ENCODE measurements around the gene FAM180A.

FAM180A gene

GRCh38 chr7:135717693-135718092 lies 30.9 kb downstream of the FAM180A start:
- WGBS (ENCODE audit: extremely low coverage, insufficient coverage, insufficient read length), result no CpG with 5 or more reads among the region's 3 CpGs
- peak overlapping the region; percentile 42 for H2AK5ac ChIP-seq (ENCODE audit: low read length)
- peak overlapping the region; percentile 46 for H4K91ac ChIP-seq (ENCODE audit: low read depth, low read length)
- no peak overlapping the region for H2AFZ ChIP-seq (ENCODE audit: insufficient read depth, low read length, poor library complexity)
- H3K18ac ChIP-seq (ENCODE audit: low read length), result no peak overlapping the region
- no peak overlapping the region for H3K4me2 ChIP-seq (ENCODE audit: low read length)
- H3K4me1 ChIP-seq (ENCODE audit: control insufficient read depth in 1 of 2, insufficient read depth in 2 of 2, low read length in 2 of 2), result peaks cover 19 to 40% of the 10 kb centered on the region in 2 experiments
- H3K79me1 ChIP-seq (ENCODE audit: low read length), result peaks cover 43% of the 10 kb centered on the region
- no peak overlapping the region for H3K27ac ChIP-seq (ENCODE audit: low read depth, low read length)
- no peak overlapping the region for H4K8ac ChIP-seq (ENCODE audit: low read depth, low read length)
- H2BK5ac ChIP-seq (ENCODE audit: low read depth, low read length, poor library complexity), result no peak overlapping the region
- no peaks in the 10 kb centered on the region for H3K27me3 ChIP-seq (ENCODE audit: insufficient read depth, low read length)
- H3K23ac ChIP-seq (ENCODE audit: low read length), result no peak overlapping the region
- no peak overlapping the region for H3K9ac ChIP-seq (ENCODE audit: low read length)
- peaks cover 0 to 5% of the 10 kb centered on the region in 2 experiments for H3K36me3 ChIP-seq (ENCODE audit: control insufficient read depth in 1 of 2, insufficient read depth in 2 of 2, low read length in 2 of 2)
- peak overlapping the region; percentile 81 for H2BK12ac ChIP-seq (ENCODE audit: low read length)
- H3K4me3 ChIP-seq (ENCODE audit: low read depth, low read length), result no peak overlapping the region
- H3K79me2 ChIP-seq (ENCODE audit: control insufficient read depth, insufficient read depth, low read length, poor library complexity), result peaks cover 5% of the 10 kb centered on the region
- no peak overlapping the region for H4K12ac ChIP-seq (ENCODE audit: low read depth, low read length)
- H3K14ac ChIP-seq (ENCODE audit: low read length), result no peak overlapping the region
- DNase-seq, result no peak
- H2BK120ac ChIP-seq (ENCODE audit: insufficient read depth, low read length, poor library complexity), result peak overlapping the region; percentile 74
- H3K4ac ChIP-seq (ENCODE audit: low read depth, low read length), result no peak overlapping the region
- peaks cover 2% of the 10 kb centered on the region for H3K9me3 ChIP-seq (ENCODE audit: insufficient read depth, low read depth, low read length)

- WGBS (ENCODE audit: extremely low coverage, insufficient coverage, insufficient read length), result no CpG with 5 or more reads among the region's 9 CpGs
These were observed 31.9 kb downstream of the FAM180A start for GRCh38 chr7:135716677-135717238.

GRCh38 chr7:135715673-135716072 lies 32.9 kb downstream of the FAM180A start:
- peak overlapping the region; percentile 24 for H3K14ac ChIP-seq (ENCODE audit: low read length)

More at GRCh38 chr7:135716677-135717238, 31.9 kb downstream of the FAM180A start:
- H3K4me2 ChIP-seq (ENCODE audit: low read length), result no peak overlapping the region
- no peak overlapping the region for H3K4ac ChIP-seq (ENCODE audit: low read depth, low read length)
- no peak overlapping the region for H3K4me3 ChIP-seq (ENCODE audit: low read depth, low read length)
- no peak overlapping the region for H2AFZ ChIP-seq (ENCODE audit: insufficient read depth, low read length, poor library complexity)
- H3K27ac ChIP-seq (ENCODE audit: low read depth, low read length), result peak overlapping the region; percentile 22
- H3K9me3 ChIP-seq (ENCODE audit: insufficient read depth, low read depth, low read length), result peaks cover 2% of the 10 kb centered on the region
- H2BK12ac ChIP-seq (ENCODE audit: low read length), result no peak overlapping the region
- no peak overlapping the region for H2BK5ac ChIP-seq (ENCODE audit: low read depth, low read length, poor library complexity)
- H3K14ac ChIP-seq (ENCODE audit: low read length), result no peak overlapping the region
- no peaks in the 10 kb centered on the region for H3K27me3 ChIP-seq (ENCODE audit: insufficient read depth, low read length)
- peak overlapping the region; percentile 34 for H2BK120ac ChIP-seq (ENCODE audit: insufficient read depth, low read length, poor library complexity)
- H3K36me3 ChIP-seq (ENCODE audit: control insufficient read depth in 1 of 2, insufficient read depth in 2 of 2, low read length in 2 of 2), result peaks cover 0 to 5% of the 10 kb centered on the region in 2 experiments
- H3K4me1 ChIP-seq (ENCODE audit: control insufficient read depth in 1 of 2, insufficient read depth in 2 of 2, low read length in 2 of 2), result peaks cover 26 to 47% of the 10 kb centered on the region in 2 experiments
- no peak overlapping the region for H2AK5ac ChIP-seq (ENCODE audit: low read length)
- H3K23ac ChIP-seq (ENCODE audit: low read length), result no peak overlapping the region
- peak overlapping the region; percentile 55 for H4K91ac ChIP-seq (ENCODE audit: low read depth, low read length)
- no peak for DNase-seq
- H3K79me2 ChIP-seq (ENCODE audit: control insufficient read depth, insufficient read depth, low read length, poor library complexity), result peaks cover 8% of the 10 kb centered on the region
- no peak overlapping the region for H3K9ac ChIP-seq (ENCODE audit: low read length)
- H4K8ac ChIP-seq (ENCODE audit: low read depth, low read length), result no peak overlapping the region
- H3K79me1 ChIP-seq (ENCODE audit: low read length), result peaks cover 50% of the 10 kb centered on the region
- H4K12ac ChIP-seq (ENCODE audit: low read depth, low read length), result no peak overlapping the region
- no peak overlapping the region for H3K18ac ChIP-seq (ENCODE audit: low read length)

DNA sequence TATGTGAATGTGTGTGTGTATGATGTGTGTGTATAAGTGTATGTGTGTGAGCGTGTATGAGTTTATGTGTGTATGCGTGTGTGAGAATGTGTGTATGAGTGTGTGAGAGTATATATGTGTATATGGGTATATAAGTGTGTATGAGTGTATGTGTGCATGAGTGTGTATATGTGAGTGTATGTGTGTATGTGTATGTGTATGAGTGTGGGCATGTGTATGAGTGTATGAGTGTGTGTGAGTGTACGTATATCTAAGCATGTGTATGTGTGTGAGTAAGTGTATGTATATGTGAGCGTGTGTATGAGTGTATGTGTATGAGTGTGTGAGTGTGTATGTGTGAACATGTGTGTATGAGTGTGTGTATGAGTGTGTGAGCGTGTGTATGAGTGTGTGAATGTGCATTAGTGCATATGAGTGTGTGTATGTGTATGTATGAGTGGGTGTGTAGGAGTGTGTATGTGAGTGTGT lies 33.5 kb downstream of the FAM180A start:
- no peak overlapping the region for H3K4me3 ChIP-seq (ENCODE audit: low read depth, low read length)
- no peaks in the 10 kb centered on the region for H3K27me3 ChIP-seq (ENCODE audit: insufficient read depth, low read length)
- H3K79me1 ChIP-seq (ENCODE audit: low read length), result peaks cover 55% of the 10 kb centered on the region
- H4K91ac ChIP-seq (ENCODE audit: low read depth, low read length), result peak overlapping the region; percentile 91
- H3K27ac ChIP-seq (ENCODE audit: low read depth, low read length), result peak overlapping the region; percentile 99
- H4K8ac ChIP-seq (ENCODE audit: low read depth, low read length), result peak overlapping the region; percentile 43
- H2BK120ac ChIP-seq (ENCODE audit: insufficient read depth, low read length, poor library complexity), result peak overlapping the region; percentile 73
- no peaks in the 10 kb centered on the region for H3K9me3 ChIP-seq (ENCODE audit: insufficient read depth, low read depth, low read length)
- no peak for DNase-seq
- WGBS (ENCODE audit: extremely low coverage, insufficient coverage, insufficient read length), result 100% methylated on average over 3 of the region's 5 CpGs
- H3K36me3 ChIP-seq (ENCODE audit: control insufficient read depth in 1 of 2, insufficient read depth in 2 of 2, low read length in 2 of 2), result peaks cover 0 to 2% of the 10 kb centered on the region in 2 experiments
- H3K9ac ChIP-seq (ENCODE audit: low read length), result no peak overlapping the region
- peak overlapping the region; percentile 37 for H2AK5ac ChIP-seq (ENCODE audit: low read length)
- peaks cover 34 to 51% of the 10 kb centered on the region in 2 experiments for H3K4me1 ChIP-seq (ENCODE audit: control insufficient read depth in 1 of 2, insufficient read depth in 2 of 2, low read length in 2 of 2)
- H3K14ac ChIP-seq (ENCODE audit: low read length), result peak overlapping the region; percentile 7
- peak overlapping the region; percentile 39 for H3K4me2 ChIP-seq (ENCODE audit: low read length)
- H2BK5ac ChIP-seq (ENCODE audit: low read depth, low read length, poor library complexity), result peak overlapping the region; percentile 27
- H2BK12ac ChIP-seq (ENCODE audit: low read length), result peak overlapping the region; percentile 1
- H3K23ac ChIP-seq (ENCODE audit: low read length), result peak overlapping the region; percentile 3
- H4K12ac ChIP-seq (ENCODE audit: low read depth, low read length), result no peak overlapping the region
- peaks cover 11% of the 10 kb centered on the region for H3K79me2 ChIP-seq (ENCODE audit: control insufficient read depth, insufficient read depth, low read length, poor library complexity)
- H3K18ac ChIP-seq (ENCODE audit: low read length), result peak overlapping the region; percentile 31
- no peak overlapping the region for H2AFZ ChIP-seq (ENCODE audit: insufficient read depth, low read length, poor library complexity)
- peak overlapping the region; percentile 28 for H3K4ac ChIP-seq (ENCODE audit: low read depth, low read length)

More at GRCh38 chr7:135715673-135716072, 32.9 kb downstream of the FAM180A start:
- H2AFZ ChIP-seq (ENCODE audit: insufficient read depth, low read length, poor library complexity), result no peak overlapping the region
- no peaks in the 10 kb centered on the region for H3K9me3 ChIP-seq (ENCODE audit: insufficient read depth, low read depth, low read length)
- no CpG with 5 or more reads among the region's 1 CpG for WGBS (ENCODE audit: extremely low coverage, insufficient coverage, insufficient read length)
- H3K23ac ChIP-seq (ENCODE audit: low read length), result no peak overlapping the region
- no peak overlapping the region for H3K4me2 ChIP-seq (ENCODE audit: low read length)
- H3K18ac ChIP-seq (ENCODE audit: low read length), result peak overlapping the region; percentile 45
- peak overlapping the region; percentile 95 for H2BK120ac ChIP-seq (ENCODE audit: insufficient read depth, low read length, poor library complexity)
- peak overlapping the region; percentile 99 for H3K27ac ChIP-seq (ENCODE audit: low read depth, low read length)
- peaks cover 55% of the 10 kb centered on the region for H3K79me1 ChIP-seq (ENCODE audit: low read length)
- H3K79me2 ChIP-seq (ENCODE audit: control insufficient read depth, insufficient read depth, low read length, poor library complexity), result peaks cover 11% of the 10 kb centered on the region
- peaks cover 34 to 50% of the 10 kb centered on the region in 2 experiments for H3K4me1 ChIP-seq (ENCODE audit: control insufficient read depth in 1 of 2, insufficient read depth in 2 of 2, low read length in 2 of 2)
- peak overlapping the region; percentile 95 for H2BK12ac ChIP-seq (ENCODE audit: low read length)
- no peak for DNase-seq
- no peak overlapping the region for H3K4me3 ChIP-seq (ENCODE audit: low read depth, low read length)
- H2BK5ac ChIP-seq (ENCODE audit: low read depth, low read length, poor library complexity), result peak overlapping the region; percentile 23
- peak overlapping the region; percentile 37 for H2AK5ac ChIP-seq (ENCODE audit: low read length)
- H3K27me3 ChIP-seq (ENCODE audit: insufficient read depth, low read length), result no peaks in the 10 kb centered on the region
- H3K9ac ChIP-seq (ENCODE audit: low read length), result no peak overlapping the region
- peak overlapping the region; percentile 30 for H3K4ac ChIP-seq (ENCODE audit: low read depth, low read length)
- H4K8ac ChIP-seq (ENCODE audit: low read depth, low read length), result peak overlapping the region; percentile 43
- H4K12ac ChIP-seq (ENCODE audit: low read depth, low read length), result no peak overlapping the region
- peak overlapping the region; percentile 91 for H4K91ac ChIP-seq (ENCODE audit: low read depth, low read length)
- H3K36me3 ChIP-seq (ENCODE audit: control insufficient read depth in 1 of 2, insufficient read depth in 2 of 2, low read length in 2 of 2), result peaks cover 0 to 2% of the 10 kb centered on the region in 2 experiments
